K562 treated with DMSO at 1 percent for 24 hours (cell line): ENCODE measurements around the gene SAMSN1. TPM values are rescaled to one million over a fixed set of nuclear protein-coding genes. Genes with fewer than 3 reads are reported as not detected.

ENCODE experiments used
- total RNA-seq: library from RNA; unstranded; fragments of 300-600 nt; gene quantifications from 2 replicates; pipeline ENCODE4 v1.2.3, GENCODE V29; 2022; ENCODE audit warnings: low read depth; ENCODE audit not compliant: insufficient read depth

Gene SAMSN1
- total RNA-seq = 52.8 and 59.6 TPM in 2 replicates

DNA sequence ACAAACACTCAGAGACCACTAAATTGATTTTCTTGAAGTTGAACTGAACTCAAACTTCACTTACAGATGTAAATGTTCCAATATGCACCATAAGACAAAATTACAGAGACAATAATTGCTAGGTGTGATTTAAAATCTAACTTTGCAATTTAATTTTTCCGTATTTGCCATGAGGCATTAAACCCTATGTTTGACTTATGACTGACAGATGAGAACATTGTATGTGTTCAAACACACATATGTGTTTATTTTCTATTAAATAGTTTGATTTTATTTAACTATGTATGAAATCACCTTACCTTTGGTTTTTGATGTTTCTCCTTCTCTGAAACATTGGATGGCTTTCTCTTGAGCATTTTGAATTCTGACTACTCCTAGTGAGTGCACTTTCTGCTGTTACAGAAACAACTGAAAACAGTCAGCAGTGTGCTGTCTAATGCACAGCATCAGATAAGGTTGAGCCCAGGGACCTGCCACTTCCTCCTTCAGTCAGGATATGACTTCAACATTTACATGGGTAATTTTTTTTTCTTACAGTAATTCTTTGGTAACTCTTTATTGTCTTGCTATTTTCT, at the start of gene SAMSN1:
Gene SAMSN1, minus strand, starts transcription at position 410 of the 575 bp plus-strand sequence. Its CDS starts 54 bp downstream, at position 356.

Other genes starting within 250 kb of the SAMSN1 start
- gene HSPA13, start 163.2 kb downstream of the SAMSN1 start, total RNA-seq = 18.7 and 22.2 TPM in 2 replicates